Neural progenitor cell (in vitro differentiated cells): Measurements from ENCODE around the gene ERI2.

Experiments used
- EZH2 ChIP-seq: fragments of 200-600 bp; sonication (generic); IDR thresholded peaks from 2 replicates; pipeline ENCODE4 v1.6.1; 2017; ENCODE audit warnings: antibody characterized with exemption, mild to moderate bottlenecking, moderate library complexity
- EZH2phosphoT487 ChIP-seq: fragments of 200-600 bp; sonication (generic); IDR thresholded peaks from 2 replicates; pipeline ENCODE4 v1.6.1; 2017; ENCODE audit warnings: antibody characterized with exemption
- TF ChIP-seq, protein P1 (sequence below): fragments of 200-600 bp; sonication (generic); IDR thresholded peaks from 2 replicates; pipeline ENCODE4 v1.5.1; 2017; ENCODE audit warnings: antibody characterized with exemption, mild to moderate bottlenecking

DNA sequence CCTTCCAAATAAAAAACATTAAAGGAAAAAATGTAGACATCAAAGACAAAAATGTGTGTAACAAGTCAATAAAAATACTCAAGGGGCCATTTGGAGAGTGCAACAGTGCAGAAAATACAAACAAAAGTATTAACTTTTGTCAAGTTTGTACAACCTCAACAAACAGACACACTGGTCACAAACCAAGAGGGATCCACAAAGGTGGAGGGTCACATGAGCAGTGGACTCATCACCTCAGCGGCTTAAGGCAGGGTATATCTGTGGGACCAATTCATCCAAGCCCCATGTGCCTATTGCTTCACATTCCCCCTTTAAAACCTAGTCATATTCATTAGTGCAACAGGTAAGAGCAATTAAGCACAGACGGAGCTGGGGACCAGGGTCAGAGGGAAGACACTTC lies 48.7 kb upstream of the ERI2 start:
- TF ChIP-seq, protein P1, sequence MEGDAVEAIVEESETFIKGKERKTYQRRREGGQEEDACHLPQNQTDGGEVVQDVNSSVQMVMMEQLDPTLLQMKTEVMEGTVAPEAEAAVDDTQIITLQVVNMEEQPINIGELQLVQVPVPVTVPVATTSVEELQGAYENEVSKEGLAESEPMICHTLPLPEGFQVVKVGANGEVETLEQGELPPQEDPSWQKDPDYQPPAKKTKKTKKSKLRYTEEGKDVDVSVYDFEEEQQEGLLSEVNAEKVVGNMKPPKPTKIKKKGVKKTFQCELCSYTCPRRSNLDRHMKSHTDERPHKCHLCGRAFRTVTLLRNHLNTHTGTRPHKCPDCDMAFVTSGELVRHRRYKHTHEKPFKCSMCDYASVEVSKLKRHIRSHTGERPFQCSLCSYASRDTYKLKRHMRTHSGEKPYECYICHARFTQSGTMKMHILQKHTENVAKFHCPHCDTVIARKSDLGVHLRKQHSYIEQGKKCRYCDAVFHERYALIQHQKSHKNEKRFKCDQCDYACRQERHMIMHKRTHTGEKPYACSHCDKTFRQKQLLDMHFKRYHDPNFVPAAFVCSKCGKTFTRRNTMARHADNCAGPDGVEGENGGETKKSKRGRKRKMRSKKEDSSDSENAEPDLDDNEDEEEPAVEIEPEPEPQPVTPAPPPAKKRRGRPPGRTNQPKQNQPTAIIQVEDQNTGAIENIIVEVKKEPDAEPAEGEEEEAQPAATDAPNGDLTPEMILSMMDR, result no peak
- TF ChIP-seq EZH2 (no peak), EZH2phosphoT487 (no peak)
